ENCODE data around the gene NPLOC4.

NPLOC4 gene

GRCh38 chr17:81672954-81673353 lies 36.0 kb upstream of the NPLOC4 start:
- no peak overlapping the region for H4K8ac ChIP-seq (ENCODE audit: low read depth, low read length)
- H3K27me3 ChIP-seq (ENCODE audit: control insufficient read depth in 3 of 3, insufficient read depth in 3 of 3, low read depth in 1 of 3, low read length in 3 of 3): no peaks in the 10 kb centered on the region
- no peak overlapping the region for H2BK12ac ChIP-seq (ENCODE audit: low read length)
- H3K9ac ChIP-seq (ENCODE audit: low read depth, low read length, poor library complexity): no peak overlapping the region
- no peak overlapping the region for H4K91ac ChIP-seq (ENCODE audit: low read depth, low read length, poor library complexity)
- no peaks in the 10 kb centered on the region for H3K9me3 ChIP-seq (replicated peaks in 1 of 2; ENCODE audit: control insufficient read depth in 2 of 2, insufficient read depth in 1 of 2, low read depth in 1 of 2, low read length in 2 of 2)
- no peak overlapping the region for H3K23ac ChIP-seq (ENCODE audit: low read depth, low read length, poor library complexity)
- H3K36me3 ChIP-seq (replicated peaks in 1 of 2; ENCODE audit: control insufficient read depth in 2 of 2, insufficient read depth in 2 of 2, low read length in 2 of 2): peaks cover 51 to 76% of the 10 kb centered on the region in 2 donors
- no CpG with 5 or more reads among the region's 16 CpGs for WGBS, 2 donors (ENCODE audit: extremely low coverage in 2 of 2, insufficient read length in 2 of 2, insufficient replicate concordance in 1 of 2)
- H3K4me1 ChIP-seq (ENCODE audit: control insufficient read depth in 2 of 2, insufficient read depth in 1 of 2, low read depth in 1 of 2, low read length in 2 of 2): peaks cover 0 to 3% of the 10 kb centered on the region in 2 donors
- no peak overlapping the region for H3K14ac ChIP-seq (ENCODE audit: low read length)
- H2AFZ ChIP-seq (ENCODE audit: low read length): no peak overlapping the region
- H2BK120ac ChIP-seq (ENCODE audit: low read depth, low read length): no peak overlapping the region
- no peak overlapping the region for H2AK5ac ChIP-seq (ENCODE audit: low read depth, low read length)
- no peak overlapping the region for H3K4ac ChIP-seq (ENCODE audit: low read length)
- no peak overlapping the region for H3K4me2 ChIP-seq (ENCODE audit: insufficient read depth, low read length, poor library complexity, severe bottlenecking)
- DNase-seq (ENCODE audit: low spot score): no peak
- H2BK5ac ChIP-seq (ENCODE audit: low read length): no peak overlapping the region
- H3K18ac ChIP-seq (ENCODE audit: low read length): no peak overlapping the region
- H2BK15ac ChIP-seq (ENCODE audit: low read length): no peak overlapping the region
- peaks cover 12% of the 10 kb centered on the region for H3K79me1 ChIP-seq (ENCODE audit: low read depth, low read length)
- no peak overlapping the region for H3K27ac ChIP-seq (replicated peaks; ENCODE audit: low read length)
- no peak overlapping the region for H3K4me3 ChIP-seq (ENCODE audit: low read length in 2 of 2)

- Histone ChIP-seq H2AK5ac (ENCODE audit: low read depth, low read length) (no peak overlapping the region), H3K79me1 (ENCODE audit: low read depth, low read length) (peaks cover 16% of the 10 kb centered on the region), H2BK12ac (ENCODE audit: low read length) (no peak overlapping the region), H3K9me3 (replicated peaks in 1 of 2; ENCODE audit: control insufficient read depth in 2 of 2, insufficient read depth in 1 of 2, low read depth in 1 of 2, low read length in 2 of 2) (no peaks in the 10 kb centered on the region), H3K23ac (ENCODE audit: low read depth, low read length, poor library complexity) (peak overlapping the region; percentile 43), H3K27ac (replicated peaks; ENCODE audit: low read length) (no peak overlapping the region), H4K91ac (ENCODE audit: low read depth, low read length, poor library complexity) (no peak overlapping the region), H3K4me3 (ENCODE audit: low read length in 2 of 2) (no peak overlapping the region), H3K4ac (ENCODE audit: low read length) (no peak overlapping the region), H4K8ac (ENCODE audit: low read depth, low read length) (no peak overlapping the region), H2BK15ac (ENCODE audit: low read length) (no peak overlapping the region), H3K9ac (ENCODE audit: low read depth, low read length, poor library complexity) (no peak overlapping the region), H3K27me3 (ENCODE audit: control insufficient read depth in 3 of 3, insufficient read depth in 3 of 3, low read depth in 1 of 3, low read length in 3 of 3) (no peaks in the 10 kb centered on the region), H3K4me2 (ENCODE audit: insufficient read depth, low read length, poor library complexity, severe bottlenecking) (no peak overlapping the region), H3K4me1 (ENCODE audit: control insufficient read depth in 2 of 2, insufficient read depth in 1 of 2, low read depth in 1 of 2, low read length in 2 of 2) (peaks cover 3 to 5% of the 10 kb centered on the region in 2 donors), H2AFZ (ENCODE audit: low read length) (no peak overlapping the region), H3K14ac (ENCODE audit: low read length) (no peak overlapping the region), H2BK120ac (ENCODE audit: low read depth, low read length) (no peak overlapping the region), H3K36me3 (replicated peaks in 1 of 2; ENCODE audit: control insufficient read depth in 2 of 2, insufficient read depth in 2 of 2, low read length in 2 of 2) (peaks cover 54 to 81% of the 10 kb centered on the region in 2 donors), H3K18ac (ENCODE audit: low read length) (no peak overlapping the region), H2BK5ac (ENCODE audit: low read length) (no peak overlapping the region)
- WGBS, 2 donors (ENCODE audit: extremely low coverage in 2 of 2, insufficient read length in 2 of 2, insufficient replicate concordance in 1 of 2): no CpG with 5 or more reads among the region's 18 CpGs
- DNase-seq (ENCODE audit: low spot score): no peak
Measured at GRCh38 chr17:81672504-81672903, 35.6 kb upstream of the NPLOC4 start.

GRCh38 chr17:81667754-81668153 lies 30.8 kb upstream of the NPLOC4 start:
- H4K91ac ChIP-seq (ENCODE audit: low read depth, low read length, poor library complexity): no peak overlapping the region
- DNase-seq (ENCODE audit: low spot score): no peak
- no peak overlapping the region for H2BK12ac ChIP-seq (ENCODE audit: low read length)
- H3K23ac ChIP-seq (ENCODE audit: low read depth, low read length, poor library complexity): no peak overlapping the region
- no peak overlapping the region for H3K4me2 ChIP-seq (ENCODE audit: insufficient read depth, low read length, poor library complexity, severe bottlenecking)
- H3K18ac ChIP-seq (ENCODE audit: low read length): no peak overlapping the region
- H3K4me3 ChIP-seq (ENCODE audit: low read length in 2 of 2): peak overlapping the region in 1 of 2 donors; percentile 16
- no peak overlapping the region for H2AFZ ChIP-seq (ENCODE audit: low read length)
- no peak overlapping the region for H3K9ac ChIP-seq (ENCODE audit: low read depth, low read length, poor library complexity)
- H2AK5ac ChIP-seq (ENCODE audit: low read depth, low read length): no peak overlapping the region
- H3K9me3 ChIP-seq (replicated peaks in 1 of 2; ENCODE audit: control insufficient read depth in 2 of 2, insufficient read depth in 1 of 2, low read depth in 1 of 2, low read length in 2 of 2): peaks cover 0 to 2% of the 10 kb centered on the region in 2 donors
- no peak overlapping the region for H3K27ac ChIP-seq (replicated peaks; ENCODE audit: low read length)
- no CpG with 5 or more reads among the region's 18 CpGs for WGBS, 2 donors (ENCODE audit: extremely low coverage in 2 of 2, insufficient read length in 2 of 2, insufficient replicate concordance in 1 of 2)
- no peaks in the 10 kb centered on the region for H3K27me3 ChIP-seq (ENCODE audit: control insufficient read depth in 3 of 3, insufficient read depth in 3 of 3, low read depth in 1 of 3, low read length in 3 of 3)
- H4K8ac ChIP-seq (ENCODE audit: low read depth, low read length): no peak overlapping the region
- peak overlapping the region; percentile 24 for H2BK5ac ChIP-seq (ENCODE audit: low read length)
- H3K4ac ChIP-seq (ENCODE audit: low read length): no peak overlapping the region
- no peak overlapping the region for H3K14ac ChIP-seq (ENCODE audit: low read length)
- no peak overlapping the region for H2BK120ac ChIP-seq (ENCODE audit: low read depth, low read length)
- no peak overlapping the region for H2BK15ac ChIP-seq (ENCODE audit: low read length)
- H3K4me1 ChIP-seq (ENCODE audit: control insufficient read depth in 2 of 2, insufficient read depth in 1 of 2, low read depth in 1 of 2, low read length in 2 of 2): peaks cover 10 to 12% of the 10 kb centered on the region in 2 donors
- H3K36me3 ChIP-seq (replicated peaks in 1 of 2; ENCODE audit: control insufficient read depth in 2 of 2, insufficient read depth in 2 of 2, low read length in 2 of 2): peaks cover 48 to 63% of the 10 kb centered on the region in 2 donors
- peaks cover 27% of the 10 kb centered on the region for H3K79me1 ChIP-seq (ENCODE audit: low read depth, low read length)

- H3K79me1 ChIP-seq (ENCODE audit: low read depth, low read length): peaks cover 21% of the 10 kb centered on the region
- peak; percentile 92 for DNase-seq (ENCODE audit: low spot score)
- H2BK5ac ChIP-seq (ENCODE audit: low read length): peak within 1 kb of the TSS; percentile 66
- H2BK15ac ChIP-seq (ENCODE audit: low read length): no peak within 1 kb of the TSS
- peaks cover 0 to 2% of the 10 kb centered on the region in 2 donors for H3K9me3 ChIP-seq (replicated peaks in 1 of 2; ENCODE audit: control insufficient read depth in 2 of 2, insufficient read depth in 1 of 2, low read depth in 1 of 2, low read length in 2 of 2)
- H3K27ac ChIP-seq (replicated peaks; ENCODE audit: low read length): peak within 1 kb of the TSS; percentile 56
- H3K27me3 ChIP-seq (ENCODE audit: control insufficient read depth in 3 of 3, insufficient read depth in 3 of 3, low read depth in 1 of 3, low read length in 3 of 3): no peaks in the 10 kb centered on the region
- H4K8ac ChIP-seq (ENCODE audit: low read depth, low read length): no peak within 1 kb of the TSS
- peak within 1 kb of the TSS; percentile 98 for H2BK120ac ChIP-seq (ENCODE audit: low read depth, low read length)
- H3K14ac ChIP-seq (ENCODE audit: low read length): peak within 1 kb of the TSS; percentile 56
- H4K91ac ChIP-seq (ENCODE audit: low read depth, low read length, poor library complexity): peak within 1 kb of the TSS; percentile 64
- peak within 1 kb of the TSS; percentile 99 for H3K18ac ChIP-seq (ENCODE audit: low read length)
- peak within 1 kb of the TSS; percentile 22 for H2BK12ac ChIP-seq (ENCODE audit: low read length)
- H3K4me2 ChIP-seq (ENCODE audit: insufficient read depth, low read length, poor library complexity, severe bottlenecking): peak within 1 kb of the TSS; percentile 89
- peak within 1 kb of the TSS; percentile 93 for H2AFZ ChIP-seq (ENCODE audit: low read length)
- peak within 1 kb of the TSS; percentile 85 to 99 for H3K4me3 ChIP-seq (ENCODE audit: low read length in 2 of 2)
- peak within 1 kb of the TSS; percentile 100 for H3K23ac ChIP-seq (ENCODE audit: low read depth, low read length, poor library complexity)
- no CpG with 5 or more reads among the region's 96 CpGs for WGBS, 2 donors (ENCODE audit: extremely low coverage in 2 of 2, insufficient read length in 2 of 2, insufficient replicate concordance in 1 of 2)
- peaks cover 10 to 12% of the 10 kb centered on the region in 2 donors for H3K4me1 ChIP-seq (ENCODE audit: control insufficient read depth in 2 of 2, insufficient read depth in 1 of 2, low read depth in 1 of 2, low read length in 2 of 2)
- peaks cover 37 to 51% of the 10 kb centered on the region in 2 donors for H3K36me3 ChIP-seq (replicated peaks in 1 of 2; ENCODE audit: control insufficient read depth in 2 of 2, insufficient read depth in 2 of 2, low read length in 2 of 2)
- H3K9ac ChIP-seq (ENCODE audit: low read depth, low read length, poor library complexity): peak within 1 kb of the TSS; percentile 100
- H3K4ac ChIP-seq (ENCODE audit: low read length): peak within 1 kb of the TSS; percentile 53
- peak within 1 kb of the TSS; percentile 98 for H2AK5ac ChIP-seq (ENCODE audit: low read depth, low read length)
Measured at GRCh38 chr17:81666342-81667191, 29.7 kb upstream of the NPLOC4 start, which contains the start of the genes CCDC137 and OXLD1. TSS of gene CCDC137 (plus strand) at chr17:81666737. CDS start at chr17:81666767, 30 bp downstream. TSS of gene OXLD1 (minus strand) at chr17:81666605. CDS start at chr17:81666577, 28 bp downstream.
